GM18858 (cell line): ENCODE data around the gene CTSF.
"Not testable (repeated sequence)": the region's sequence is repeated elsewhere in the genome, so short reads cannot be mapped to it uniquely, and the experiment has no call there.

Experiments used
- ATAC-seq: cut with Tn5 transposase; IDR thresholded peaks from one replicate; pipeline ENCODE4 v1.9.1; 2021; ENCODE audit not compliant: unreplicated experiment

The CTSF gene

GRCh38 chr11:66540598-66540997 is 27.8 kb downstream of the CTSF start:
- ATAC-seq = not testable (repeated sequence)

GRCh38 chr11:66539870-66540213 is 28.6 kb downstream of the CTSF start:
- ATAC-seq = no peak

GRCh38 chr11:66539170-66539869 is 29.1 kb downstream of the CTSF start:
- no peak for ATAC-seq

- ATAC-seq = no peak
Measured at GRCh38 chr11:66532784-66533183, 35.6 kb downstream of the CTSF start.

- ATAC-seq = no peak
Measured at GRCh38 chr11:66531841-66532240, 36.6 kb downstream of the CTSF start.

- ATAC-seq = no peak
Measured at GRCh38 chr11:66530927-66531709, 37.3 kb downstream of the CTSF start.

- ATAC-seq = no peak
Measured at GRCh38 chr11:66529655-66530054, 38.8 kb downstream of the CTSF start.

- ATAC-seq = no peak
Measured at GRCh38 chr11:66529069-66529468, 39.3 kb downstream of the CTSF start.

GRCh38 chr11:66524304-66525040 is 43.9 kb downstream of the CTSF start:
- ATAC-seq = no peak

- ATAC-seq = no peak
Measured at GRCh38 chr11:66523611-66524010, 44.8 kb downstream of the CTSF start.
